ENCODE data around the gene LPP. TPM values are rescaled to one million over a fixed set of nuclear protein-coding genes. Genes with fewer than 3 reads are reported as not detected.

Gene LPP
- total RNA-seq, 4 donors from 2014 or later, result 207 to 592 (median 406) TPM

DNA sequence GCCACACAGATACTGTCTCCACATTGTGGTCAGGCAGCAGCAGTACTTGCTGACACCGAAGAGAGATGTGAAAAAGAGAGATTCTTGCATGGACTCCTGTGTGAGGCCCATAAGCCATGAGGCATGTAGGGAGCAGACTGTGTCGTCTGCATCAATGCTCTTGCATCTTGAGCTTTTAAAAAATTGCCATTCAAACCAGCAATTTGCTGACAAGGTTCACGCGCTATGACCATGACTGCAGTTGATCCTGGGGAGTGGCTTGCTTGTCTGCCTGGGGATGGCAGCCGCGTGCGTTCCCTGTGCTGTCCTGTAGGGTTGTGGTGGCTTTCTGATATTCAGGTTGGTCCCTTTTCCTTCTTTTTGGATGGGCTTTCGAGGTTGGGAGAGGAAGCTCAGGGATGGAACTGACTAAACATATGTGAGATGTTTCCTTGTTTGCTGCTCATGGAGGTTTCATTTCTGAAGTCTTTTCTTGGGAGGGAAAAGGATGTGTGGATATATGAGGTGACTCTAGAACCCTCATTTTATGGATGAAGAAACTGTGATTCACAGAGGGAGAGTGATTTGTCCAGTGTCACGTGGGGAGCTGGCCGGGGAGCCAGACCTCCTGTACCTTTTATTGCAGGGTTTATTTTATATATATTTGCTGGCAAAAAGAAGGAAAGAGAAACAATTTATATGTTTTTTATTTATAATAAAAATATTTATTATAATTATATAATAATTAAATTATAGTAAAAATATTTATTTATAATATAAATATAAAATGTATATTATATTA lies 48.6 kb downstream of the LPP start:
- Histone ChIP-seq H3K36me3 (no peaks in the 10 kb centered on the region), H3K9me3 (no peaks in the 10 kb centered on the region), H3K4me3 (no peak overlapping the region), H3K4me1 (peaks cover 12 to 54% (median 26%) of the 10 kb centered on the region in 4 donors), H3K27ac (peak overlapping the region; percentile 3 to 78 (median 70)), H3K27me3 (no peaks in the 10 kb centered on the region)
- DNase-seq, result no peak
- intact Hi-C loops (cut with DNase I; ENCODE audit: low total_unique reads) (no loop called here), in situ Hi-C loops (cut with MboI; ENCODE audit: low pct_ligation_motif_present in 1 of 4, low pct_unique_long_range_greater_than_20kb in 1 of 4, low sequenced_read_pairs in 3 of 4) (no loop called here)
- WGBS, 2 donors (ENCODE audit: low coverage in 1 of 2), result 93 to 97% methylated on average over 5 to 10 of the region's 10 CpGs
- no peak for TF ChIP-seq EP300 (IDR thresholded peaks at IDR 0.05; ENCODE audit: low read depth)
- TF ChIP-seq, protein P1, sequence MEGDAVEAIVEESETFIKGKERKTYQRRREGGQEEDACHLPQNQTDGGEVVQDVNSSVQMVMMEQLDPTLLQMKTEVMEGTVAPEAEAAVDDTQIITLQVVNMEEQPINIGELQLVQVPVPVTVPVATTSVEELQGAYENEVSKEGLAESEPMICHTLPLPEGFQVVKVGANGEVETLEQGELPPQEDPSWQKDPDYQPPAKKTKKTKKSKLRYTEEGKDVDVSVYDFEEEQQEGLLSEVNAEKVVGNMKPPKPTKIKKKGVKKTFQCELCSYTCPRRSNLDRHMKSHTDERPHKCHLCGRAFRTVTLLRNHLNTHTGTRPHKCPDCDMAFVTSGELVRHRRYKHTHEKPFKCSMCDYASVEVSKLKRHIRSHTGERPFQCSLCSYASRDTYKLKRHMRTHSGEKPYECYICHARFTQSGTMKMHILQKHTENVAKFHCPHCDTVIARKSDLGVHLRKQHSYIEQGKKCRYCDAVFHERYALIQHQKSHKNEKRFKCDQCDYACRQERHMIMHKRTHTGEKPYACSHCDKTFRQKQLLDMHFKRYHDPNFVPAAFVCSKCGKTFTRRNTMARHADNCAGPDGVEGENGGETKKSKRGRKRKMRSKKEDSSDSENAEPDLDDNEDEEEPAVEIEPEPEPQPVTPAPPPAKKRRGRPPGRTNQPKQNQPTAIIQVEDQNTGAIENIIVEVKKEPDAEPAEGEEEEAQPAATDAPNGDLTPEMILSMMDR (IDR thresholded peaks at IDR 0.05), result peak in 2 of 5 experiments; percentile 14 to 30

DNA sequence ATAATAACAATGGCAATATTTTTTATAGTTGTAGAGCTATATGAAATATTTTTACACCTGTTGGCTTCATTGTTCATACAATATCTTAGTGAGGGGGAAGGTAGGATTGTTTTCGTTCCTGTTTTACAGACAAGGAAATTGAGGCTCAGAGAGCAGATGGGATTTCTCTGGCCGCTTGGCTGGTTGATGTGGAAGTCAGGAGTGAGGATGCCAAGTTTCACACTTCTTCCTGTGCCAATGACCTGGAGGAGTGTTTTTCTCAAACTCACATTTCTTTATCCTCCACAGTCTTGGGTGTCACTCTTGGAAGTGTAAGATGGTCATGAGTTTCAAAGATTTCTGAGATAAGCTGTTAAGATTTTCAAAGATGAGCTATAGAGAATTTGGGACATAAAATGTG lies 50.6 kb downstream of the LPP start:
- intact Hi-C loops (cut with DNase I; ENCODE audit: low total_unique reads) (no loop called here), in situ Hi-C loops (cut with MboI; ENCODE audit: low pct_ligation_motif_present in 1 of 4, low pct_unique_long_range_greater_than_20kb in 1 of 4, low sequenced_read_pairs in 3 of 4) (no loop called here)
- Histone ChIP-seq H3K36me3 (no peaks in the 10 kb centered on the region), H3K4me1 (peaks cover 9 to 46% (median 22%) of the 10 kb centered on the region in 4 donors), H3K9me3 (no peaks in the 10 kb centered on the region), H3K27ac (peak overlapping the region in 2 of 4 donors; percentile 9 to 10), H3K27me3 (no peaks in the 10 kb centered on the region), H3K4me3 (no peak overlapping the region)
- 87% methylated on average over 2 of the region's 2 CpGs; no CpG with 5 or more reads in 1 of the 2 donors for WGBS, 2 donors (ENCODE audit: low coverage in 1 of 2)
- TF ChIP-seq POLR2A (IDR thresholded peaks at IDR 0.05) (no peak), POLR2AphosphoS5 (IDR thresholded peaks at IDR 0.05) (no peak), EP300 (IDR thresholded peaks at IDR 0.05; ENCODE audit: low read depth) (no peak)
- TF ChIP-seq, protein P1 (IDR thresholded peaks at IDR 0.05), result no peak
- DNase-seq, result no peak

DNA sequence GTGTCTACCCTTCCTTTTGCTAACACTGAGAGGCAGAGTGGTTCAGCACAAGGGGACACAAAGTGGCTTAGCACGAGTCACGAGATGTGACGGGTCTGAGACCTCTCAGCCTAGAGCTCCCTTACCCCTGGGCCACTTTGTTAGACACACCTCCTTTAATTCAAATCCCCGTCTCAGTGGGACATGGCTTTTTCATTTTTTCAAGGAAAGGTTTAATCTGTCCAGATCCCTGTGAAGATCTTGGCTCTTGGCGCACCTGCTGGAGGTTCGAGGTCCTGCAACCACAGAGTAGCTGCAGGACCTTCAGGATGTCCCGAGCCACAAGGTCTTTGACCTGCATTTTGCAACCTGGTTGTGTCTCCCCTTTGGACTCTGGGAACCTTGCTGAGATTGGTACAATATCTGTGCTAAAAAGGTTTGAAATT lies 52.0 kb downstream of the LPP start:
- DNase-seq, result peak; percentile 44
- in situ Hi-C loops (cut with MboI; ENCODE audit: low pct_ligation_motif_present in 1 of 4, low pct_unique_long_range_greater_than_20kb in 1 of 4, low sequenced_read_pairs in 3 of 4), result no loop called here

DNA sequence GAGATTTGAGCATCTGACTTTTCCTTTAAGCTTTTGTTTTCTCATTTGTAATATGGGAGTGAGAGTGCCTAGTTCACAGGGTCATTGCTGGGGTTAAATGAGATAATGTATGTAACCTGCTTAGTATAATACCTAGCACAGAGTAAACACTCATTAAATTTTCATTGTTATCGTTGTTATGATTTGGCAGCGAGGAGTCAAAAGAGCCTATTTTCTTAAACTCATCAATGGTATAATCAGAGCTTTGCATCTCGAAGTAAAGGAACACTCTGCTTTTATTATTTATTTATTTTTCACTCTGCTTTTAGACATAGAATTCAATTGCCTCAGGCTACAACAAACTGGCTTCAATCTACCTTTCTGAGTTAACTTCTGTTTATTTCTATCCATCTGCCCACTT lies 52.8 kb downstream of the LPP start:
- peaks cover 17 to 40% (median 21%) of the 10 kb centered on the region in 4 donors for H3K4me1 ChIP-seq
- H3K27ac ChIP-seq, result peak overlapping the region; percentile 85 to 92 (median 86)
- intact Hi-C loops (cut with DNase I; ENCODE audit: low total_unique reads) (no loop called here), in situ Hi-C loops (cut with MboI; ENCODE audit: low pct_ligation_motif_present in 1 of 4, low pct_unique_long_range_greater_than_20kb in 1 of 4, low sequenced_read_pairs in 3 of 4) (no loop called here)
- no peak overlapping the region for H3K4me3 ChIP-seq
- WGBS, 2 donors (ENCODE audit: low coverage in 1 of 2), result 48% methylated on average over 3 of the region's 3 CpGs
- DNase-seq, result no peak
- H3K9me3 ChIP-seq, result no peaks in the 10 kb centered on the region
- TF ChIP-seq POLR2A (IDR thresholded peaks at IDR 0.05), result no peak
- TF ChIP-seq POLR2AphosphoS5 (IDR thresholded peaks at IDR 0.05), result no peak
- TF ChIP-seq, protein P1 (IDR thresholded peaks at IDR 0.05), result no peak
- no peak for TF ChIP-seq EP300 (IDR thresholded peaks at IDR 0.05; ENCODE audit: low read depth)
- H3K36me3 ChIP-seq, result no peaks in the 10 kb centered on the region
- no peaks in the 10 kb centered on the region for H3K27me3 ChIP-seq

More for the DNA sequence above, 52.0 kb downstream of the LPP start:
- H3K27ac ChIP-seq, result peak overlapping the region; percentile 85 to 92 (median 86)
- intact Hi-C loops (cut with DNase I; ENCODE audit: low total_unique reads), result no loop called here
- no peaks in the 10 kb centered on the region for H3K27me3 ChIP-seq
- no peak overlapping the region for H3K4me3 ChIP-seq
- no peaks in the 10 kb centered on the region for H3K36me3 ChIP-seq
- 82 to 97% methylated on average over 3 to 7 of the region's 7 CpGs for WGBS, 2 donors (ENCODE audit: low coverage in 1 of 2)
- H3K4me1 ChIP-seq, result peaks cover 14 to 33% (median 17%) of the 10 kb centered on the region in 4 donors
- TF ChIP-seq, protein P1 (IDR thresholded peaks at IDR 0.05), result peak; percentile 35 to 50 (median 43)
- TF ChIP-seq POLR2AphosphoS5 (IDR thresholded peaks at IDR 0.05), result no peak
- no peaks in the 10 kb centered on the region for H3K9me3 ChIP-seq
